ENCODE measurements around the gene C2CD4D. TPM values are rescaled to one million over a fixed set of nuclear protein-coding genes. Genes with fewer than 3 reads are reported as not detected.

The C2CD4D gene
- total and polyA plus RNA-seq, 4 experiments from 2014 or later = 1.0 to 3.4 (median 1.5) TPM

GRCh38 chr1:151801310-151801820 lies 38.3 kb downstream of the C2CD4D start:
- H3K36me3 ChIP-seq (ENCODE audit: insufficient read depth, low read length) = no peaks in the 10 kb centered on the region
- no peak overlapping the region for H3K27ac Mint-ChIP-seq
- H3K4me1 Mint-ChIP-seq = peaks cover 10 to 16% (median 14%) of the 10 kb centered on the region in 4 donors
- no peak overlapping the region for H3K4me3 ChIP-seq (ENCODE audit: low read length in 2 of 2)
- H3K27me3 ChIP-seq (ENCODE audit: insufficient read depth, low read length) = no peaks in the 10 kb centered on the region
- H3K9me3 ChIP-seq (ENCODE audit: control insufficient read depth in 1 of 2, low read length in 2 of 2) = no peaks in the 10 kb centered on the region
- H3K27ac ChIP-seq (ENCODE audit: low read depth, low read length) = no peak overlapping the region
- H3K36me3 Mint-ChIP-seq = peaks cover 0 to 7% of the 10 kb centered on the region in 2 donors
- no peaks in the 10 kb centered on the region for H3K27me3 Mint-ChIP-seq
- intact Hi-C loops (cut with micrococcal nuclease) = no loop called here
- no peak overlapping the region for H3K4me3 Mint-ChIP-seq
- CTCF ChIA-PET (ENCODE audit: partially characterized antibody) = interaction anchor here (1.2 to 3.2 kb wide), 4 partner anchors 12 to 200 kb away, joined by 3 to 10 read pairs (median 6); partner anchors contain the start of gene TDRKH
- no peaks in the 10 kb centered on the region for H3K9me3 Mint-ChIP-seq
- H3K4me1 ChIP-seq (ENCODE audit: insufficient read depth, low read length) = peaks cover 20% of the 10 kb centered on the region
- DNase-seq = no peak
- POLR2A ChIA-PET (ENCODE audit: partially characterized antibody) = interaction anchor here (0.8 to 4.9 kb wide), 2 partner anchors 14 to 38 kb away, joined by 3 to 35 read pairs; no protein-coding TSS in a partner anchor

- H3K27ac ChIP-seq (ENCODE audit: low read depth, low read length) = no peak overlapping the region
- ChIA-PET CTCF (ENCODE audit: partially characterized antibody) (interaction anchor here (1.0 to 3.2 kb wide), 5 partner anchors 11 to 201 kb away, joined by 3 to 10 read pairs (median 3); partner anchors contain the start of gene TDRKH), POLR2A (ENCODE audit: partially characterized antibody) (interaction anchor here (0.7 to 4.9 kb wide), 5 partner anchors 10 to 37 kb away, joined by 3 to 35 read pairs (median 3); no protein-coding TSS in a partner anchor)
- no peaks in the 10 kb centered on the region for H3K27me3 ChIP-seq (ENCODE audit: insufficient read depth, low read length)
- DNase-seq = no peak
- Mint-ChIP-seq H3K9me3 (no peaks in the 10 kb centered on the region), H3K27ac (peak overlapping the region in 5 of 7 donors; percentile 56 to 80 (median 75)), H3K4me3 (peak overlapping the region in 7 of 8 donors; percentile 26 to 67 (median 55)), H3K27me3 (no peaks in the 10 kb centered on the region), H3K4me1 (peaks cover 10 to 16% (median 14%) of the 10 kb centered on the region in 4 donors), H3K36me3 (peaks cover 1 to 7% of the 10 kb centered on the region in 2 donors)
- no peaks in the 10 kb centered on the region for H3K9me3 ChIP-seq (ENCODE audit: control insufficient read depth in 1 of 2, low read length in 2 of 2)
- intact Hi-C loops (cut with micrococcal nuclease) = no loop called here
- no peaks in the 10 kb centered on the region for H3K36me3 ChIP-seq (ENCODE audit: insufficient read depth, low read length)
- H3K4me3 ChIP-seq (ENCODE audit: low read length in 2 of 2) = no peak overlapping the region
- H3K4me1 ChIP-seq (ENCODE audit: insufficient read depth, low read length) = peaks cover 20% of the 10 kb centered on the region
These were observed 38.8 kb downstream of the C2CD4D start for GRCh38 chr1:151800830-151801229.

GRCh38 chr1:151799179-151800022 lies 40.2 kb downstream of the C2CD4D start:
- no peaks in the 10 kb centered on the region for H3K27me3 ChIP-seq (ENCODE audit: insufficient read depth, low read length)
- POLR2A ChIA-PET (ENCODE audit: partially characterized antibody) = interaction anchor here (1.1 to 4.9 kb wide), 5 partner anchors 16 to 39 kb away, joined by 3 to 35 read pairs (median 3); no protein-coding TSS in a partner anchor
- intact Hi-C loops (cut with micrococcal nuclease) = no loop called here
- H3K4me1 ChIP-seq (ENCODE audit: insufficient read depth, low read length) = peaks cover 20% of the 10 kb centered on the region
- CTCF ChIA-PET (ENCODE audit: partially characterized antibody) = interaction anchor here (0.7 to 3.2 kb wide), 4 partner anchors 10 to 37 kb away, joined by 3 to 10 read pairs (median 4); partner anchors contain the start of gene TDRKH
- no peaks in the 10 kb centered on the region for H3K9me3 Mint-ChIP-seq
- no peak overlapping the region for H3K4me3 Mint-ChIP-seq
- H3K36me3 Mint-ChIP-seq = peaks cover 1 to 9% of the 10 kb centered on the region in 2 donors
- no peak overlapping the region for H3K4me3 ChIP-seq (ENCODE audit: low read length in 2 of 2)
- no peak overlapping the region for H3K27ac ChIP-seq (ENCODE audit: low read depth, low read length)
- peak overlapping the region in 3 of 7 donors; percentile 32 to 59 (median 42) for H3K27ac Mint-ChIP-seq
- peaks cover 10 to 16% (median 14%) of the 10 kb centered on the region in 4 donors for H3K4me1 Mint-ChIP-seq
- no peaks in the 10 kb centered on the region for H3K36me3 ChIP-seq (ENCODE audit: insufficient read depth, low read length)
- DNase-seq = no peak
- H3K9me3 ChIP-seq (ENCODE audit: control insufficient read depth in 1 of 2, low read length in 2 of 2) = no peaks in the 10 kb centered on the region
- H3K27me3 Mint-ChIP-seq = no peaks in the 10 kb centered on the region

- peaks cover 20% of the 10 kb centered on the region for H3K4me1 ChIP-seq (ENCODE audit: insufficient read depth, low read length)
- Mint-ChIP-seq H3K27ac (peak overlapping the region in 3 of 7 donors; percentile 9 to 67 (median 44)), H3K36me3 (peaks cover 3 to 12% of the 10 kb centered on the region in 2 donors), H3K27me3 (no peaks in the 10 kb centered on the region), H3K4me3 (no peak overlapping the region), H3K4me1 (peaks cover 10 to 18% (median 15%) of the 10 kb centered on the region in 4 donors), H3K9me3 (no peaks in the 10 kb centered on the region)
- H3K4me3 ChIP-seq (ENCODE audit: low read length in 2 of 2) = no peak overlapping the region
- ChIA-PET CTCF (ENCODE audit: partially characterized antibody) (interaction anchor here (1.3 to 3.2 kb wide), 3 partner anchors 9 to 203 kb away, joined by 3 to 10 read pairs (median 4); partner anchors contain the start of gene TDRKH), POLR2A (ENCODE audit: partially characterized antibody) (interaction anchor here (1.2 to 1.3 kb wide), 2 partner anchors 22 to 39 kb away, joined by 3 read pairs; no protein-coding TSS in a partner anchor)
- H3K27ac ChIP-seq (ENCODE audit: low read depth, low read length) = no peak overlapping the region
- no peaks in the 10 kb centered on the region for H3K36me3 ChIP-seq (ENCODE audit: insufficient read depth, low read length)
- intact Hi-C loops (cut with micrococcal nuclease) = no loop called here
- no peak for DNase-seq
- H3K9me3 ChIP-seq (ENCODE audit: control insufficient read depth in 1 of 2, low read length in 2 of 2) = no peaks in the 10 kb centered on the region
- no peaks in the 10 kb centered on the region for H3K27me3 ChIP-seq (ENCODE audit: insufficient read depth, low read length)
These were observed 41.0 kb downstream of the C2CD4D start for GRCh38 chr1:151798571-151798970.

- peak overlapping the region; percentile 86 to 100 for H3K4me3 ChIP-seq (ENCODE audit: low read length in 2 of 2)
- intact Hi-C loops (cut with micrococcal nuclease) = loop anchor here (1.0 to 5.0 kb wide), 5 partner anchors 28 to 508 kb away; partner anchors contain the start of genes MRPL9, S100A10 and ZNF687
- Mint-ChIP-seq H3K27me3 (no peaks in the 10 kb centered on the region), H3K9me3 (peaks cover 0 to 2% (median 0%) of the 10 kb centered on the region in 8 donors), H3K36me3 (peaks cover 5 to 11% of the 10 kb centered on the region in 2 donors), H3K27ac (peak overlapping the region; percentile 85 to 98 (median 90)), H3K4me1 (peaks cover 21 to 41% (median 34%) of the 10 kb centered on the region in 4 donors), H3K4me3 (peak overlapping the region; percentile 91 to 99 (median 96))
- no peaks in the 10 kb centered on the region for H3K36me3 ChIP-seq (ENCODE audit: insufficient read depth, low read length)
- no peaks in the 10 kb centered on the region for H3K27me3 ChIP-seq (ENCODE audit: insufficient read depth, low read length)
- DNase-seq = peak in 1 of 5 donors; percentile 42
- peaks cover 29% of the 10 kb centered on the region for H3K4me1 ChIP-seq (ENCODE audit: insufficient read depth, low read length)
- ChIA-PET POLR2A (ENCODE audit: partially characterized antibody) (interaction anchor here (0.6 to 3.2 kb wide), 11 partner anchors 9 to 202 kb away, joined by 3 to 39 read pairs (median 9); partner anchors contain the start of genes C2CD4D, MRPL9 and RORC), CTCF (ENCODE audit: partially characterized antibody) (no interaction called here)
- H3K9me3 ChIP-seq (ENCODE audit: control insufficient read depth in 1 of 2, low read length in 2 of 2) = no peaks in the 10 kb centered on the region
- H3K27ac ChIP-seq (ENCODE audit: low read depth, low read length) = peak overlapping the region; percentile 51
These were observed 48.5 kb downstream of the C2CD4D start for GRCh38 chr1:151790940-151791651.

GRCh38 chr1:151790071-151790939 lies 49.3 kb downstream of the C2CD4D start, which contains the start of gene TDRKH:
TSS of gene TDRKH (minus strand) at chr1:151790500. CDS start at chr1:151783022, 7,478 bp downstream.
- H3K9me3 Mint-ChIP-seq = peaks cover 0 to 2% (median 0%) of the 10 kb centered on the region in 8 donors
- DNase-seq = peak; percentile 98 to 100 (median 99)
- peaks cover 29% of the 10 kb centered on the region for H3K4me1 ChIP-seq (ENCODE audit: insufficient read depth, low read length)
- peak within 1 kb of the TSS; percentile 91 to 99 (median 96) for H3K4me3 Mint-ChIP-seq
- intact Hi-C loops (cut with micrococcal nuclease) = loop anchor here (1.0 to 5.0 kb wide), 5 partner anchors 27 to 508 kb away; partner anchors contain the start of genes MRPL9, S100A10 and ZNF687
- H3K27ac Mint-ChIP-seq = peak within 1 kb of the TSS; percentile 85 to 98 (median 90)
- H3K36me3 Mint-ChIP-seq = peaks cover 5 to 10% of the 10 kb centered on the region in 2 donors
- no peaks in the 10 kb centered on the region for H3K9me3 ChIP-seq (ENCODE audit: control insufficient read depth in 1 of 2, low read length in 2 of 2)
- H3K27ac ChIP-seq (ENCODE audit: low read depth, low read length) = peak within 1 kb of the TSS; percentile 51
- H3K4me3 ChIP-seq (ENCODE audit: low read length in 2 of 2) = peak within 1 kb of the TSS; percentile 86 to 100
- no peaks in the 10 kb centered on the region for H3K27me3 Mint-ChIP-seq
- no peaks in the 10 kb centered on the region for H3K36me3 ChIP-seq (ENCODE audit: insufficient read depth, low read length)
- CTCF ChIA-PET (ENCODE audit: partially characterized antibody) = interaction anchor here (1.0 to 2.3 kb wide), 12 partner anchors 9 to 206 kb away, joined by 3 to 15 read pairs (median 5); partner anchors contain the start of genes C2CD4D and MRPL9
- peaks cover 21 to 41% (median 34%) of the 10 kb centered on the region in 4 donors for H3K4me1 Mint-ChIP-seq
- no peaks in the 10 kb centered on the region for H3K27me3 ChIP-seq (ENCODE audit: insufficient read depth, low read length)
- POLR2A ChIA-PET (ENCODE audit: partially characterized antibody) = interaction anchor here (0.6 to 3.2 kb wide), 17 partner anchors 10 to 202 kb away, joined by 3 to 39 read pairs (median 4); partner anchors contain the start of genes C2CD4D, MRPL9 and RORC
